GM12891 (cell line): ENCODE measurements around the gene SSTR5.

Source experiments
- DNase-seq: peaks from one replicate; pipeline ENCODE4 v3.0.0; 2011; ENCODE audit warnings: low spot score; ENCODE audit not compliant: insufficient read length
- FAIRE-seq: peaks from 2 replicates; lab custom pipeline; 2011; peaks lifted over from hg19 to GRCh38; lab: Jason Lieb, UNC
- PAX5 ChIP-seq: IDR thresholded peaks from 2 replicates; pipeline ENCODE4 v1.6.1; 2011; ENCODE audit warnings: low read length, moderate library complexity, mild to moderate bottlenecking; ENCODE audit not compliant: insufficient read depth, severe bottlenecking
- POLR2A ChIP-seq: IDR thresholded peaks from 2 replicates; pipeline ENCODE4 v1.6.1; 2011; ENCODE audit warnings: low read depth, low read length, control low read depth
- POLR2AphosphoS5 ChIP-seq: IDR thresholded peaks from 2 replicates; pipeline ENCODE4 v1.6.1; 2011; ENCODE audit warnings: low read depth, low read length, control low read depth
- POU2F2 ChIP-seq: IDR thresholded peaks from 2 replicates; pipeline ENCODE4 v1.6.1; 2011; ENCODE audit warnings: low read depth, mild to moderate bottlenecking, control low read depth, low read length, moderate library complexity
- SPI1 ChIP-seq: IDR thresholded peaks from 2 replicates; pipeline ENCODE4 v1.6.1; 2011; ENCODE audit warnings: low read depth, low read length, control low read depth
- TAF1 ChIP-seq: IDR thresholded peaks from 2 replicates; pipeline ENCODE4 v1.6.1; 2011; ENCODE audit warnings: low read depth, low read length, control low read depth

Gene SSTR5

GRCh38 chr16:1094601-1095449 lies 22.3 kb downstream of the SSTR5 start:
- TF ChIP-seq PAX5 (no peak), POLR2AphosphoS5 (no peak), SPI1 (no peak), POU2F2 (no peak), POLR2A (no peak), TAF1 (no peak)
- no peak for FAIRE-seq

DNA sequence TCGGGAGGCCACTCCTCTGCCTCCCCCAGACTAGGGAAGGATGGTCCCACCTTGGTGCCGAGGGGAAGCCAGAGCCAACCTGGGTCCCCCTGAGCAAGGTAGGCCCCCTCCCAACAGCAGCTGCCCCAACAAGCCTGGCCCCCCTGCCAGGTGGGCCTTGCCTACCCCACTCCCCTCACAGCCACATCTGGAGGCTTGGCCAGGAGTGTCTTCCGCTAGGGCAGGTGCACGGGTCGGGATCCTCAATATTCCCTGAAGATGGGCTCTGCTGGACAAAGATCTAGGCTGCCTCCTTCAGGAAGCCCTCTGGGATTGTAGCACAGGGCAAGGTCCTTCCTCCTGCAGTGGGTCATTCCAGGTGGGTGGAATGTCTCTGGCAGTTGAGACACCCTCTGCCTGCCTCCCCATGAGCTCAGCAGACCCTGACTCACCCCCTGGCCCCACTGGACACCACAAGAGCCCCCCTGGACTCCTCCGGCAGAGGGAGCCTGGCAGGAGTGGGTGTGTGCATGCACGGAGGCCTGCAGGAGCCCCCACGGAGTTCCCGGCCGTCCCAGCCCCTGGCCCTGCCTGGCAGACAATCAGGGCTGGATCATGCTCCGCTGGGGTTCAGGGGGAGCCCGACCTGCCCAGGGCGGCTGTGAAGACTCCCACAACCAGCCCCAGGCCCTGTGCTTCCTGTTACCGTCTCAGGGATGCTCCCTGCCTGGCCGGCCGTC lies 23.1 kb downstream of the SSTR5 start:
- TF ChIP-seq TAF1 (no peak), POLR2AphosphoS5 (no peak), POU2F2 (no peak), SPI1 (no peak), POLR2A (no peak), PAX5 (no peak)
- DNase-seq: no peak

More at GRCh38 chr16:1094601-1095449, 22.3 kb downstream of the SSTR5 start:
- DNase-seq: no peak

GRCh38 chr16:1096169-1097082 lies 23.9 kb downstream of the SSTR5 start, which contains the start of gene C1QTNF8:
Gene C1QTNF8, minus strand, starts transcription at chr16:1096244. Its CDS starts 1,322 bp downstream, at chr16:1094922.
- FAIRE-seq (no peak), DNase-seq (no peak)
- TF ChIP-seq PAX5: no peak
- no peak for TF ChIP-seq SPI1
- no peak for TF ChIP-seq TAF1
- TF ChIP-seq POLR2A: no peak
- no peak for TF ChIP-seq POU2F2

More for the DNA sequence above, 23.1 kb downstream of the SSTR5 start:
- FAIRE-seq: no peak

- TF ChIP-seq PAX5: no peak
- TF ChIP-seq POU2F2: no peak
- TF ChIP-seq POLR2A: no peak
- TF ChIP-seq POLR2AphosphoS5: no peak
- TF ChIP-seq TAF1: no peak
- no peak for TF ChIP-seq SPI1
- no peak for FAIRE-seq
- no peak for DNase-seq
Measured at GRCh38 chr16:1097156-1097555, 24.6 kb downstream of the SSTR5 start.

DNA sequence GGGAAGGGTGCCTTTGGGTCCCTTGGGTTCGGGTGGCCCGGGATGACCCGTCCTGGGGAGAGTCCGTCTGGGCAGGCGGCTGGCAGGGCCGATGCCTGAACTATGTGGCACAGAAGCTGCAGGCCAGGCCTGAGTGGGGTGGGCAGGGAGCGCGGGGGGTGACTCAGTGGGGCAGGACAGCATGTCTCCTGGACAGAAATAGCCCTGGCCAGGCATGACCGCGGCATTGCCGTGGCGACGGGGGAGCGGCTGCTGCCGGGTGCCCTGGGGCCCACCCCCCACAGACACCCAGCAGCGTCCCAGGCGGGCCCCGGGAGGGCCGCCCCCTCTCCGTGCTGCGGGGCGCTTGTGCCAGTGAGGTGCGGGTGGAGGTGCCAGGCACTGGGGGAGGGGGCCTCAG lies 25.3 kb downstream of the SSTR5 start:
- TF ChIP-seq POLR2A (no peak), SPI1 (no peak), POLR2AphosphoS5 (no peak), TAF1 (no peak)
- FAIRE-seq (no peak), DNase-seq (no peak)

DNA sequence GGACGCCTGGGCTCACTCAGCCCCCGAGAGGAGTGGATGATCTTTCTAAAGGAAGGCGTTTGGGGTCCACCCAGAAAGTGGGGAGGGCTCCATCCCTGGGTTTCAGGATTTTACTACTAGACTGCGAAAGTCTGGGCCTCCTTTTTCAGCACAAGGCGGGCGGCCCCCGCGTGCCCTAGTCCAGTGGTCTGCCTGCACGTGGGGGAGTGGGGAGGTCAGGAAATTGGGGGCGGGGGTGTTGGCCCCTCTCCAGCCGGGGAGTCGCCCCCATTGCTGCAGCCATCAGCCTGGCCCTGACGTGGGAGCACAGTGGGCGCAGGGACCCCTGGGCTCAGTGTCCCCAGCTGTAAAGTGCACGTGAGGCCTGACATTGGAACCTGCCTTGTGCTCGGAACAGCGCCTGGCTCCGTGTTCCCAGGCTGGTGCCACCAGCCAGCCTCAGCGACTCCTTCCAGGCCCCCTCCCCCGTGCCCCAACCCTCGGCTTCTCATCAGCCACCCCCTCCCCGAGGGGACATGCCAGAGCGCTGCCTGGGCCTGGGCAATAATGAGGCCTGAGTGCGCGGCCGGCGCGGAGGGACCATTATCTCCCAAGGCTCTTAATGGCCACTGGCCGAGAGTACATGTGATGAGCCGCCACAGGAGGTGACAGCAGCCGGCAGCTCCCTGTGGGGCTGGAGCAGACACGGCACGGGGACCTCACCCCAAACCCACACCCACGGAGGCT lies 25.9 kb downstream of the SSTR5 start:
- no peak for DNase-seq
- no peak for FAIRE-seq
- TF ChIP-seq POU2F2 (no peak), SPI1 (no peak), TAF1 (no peak), PAX5 (no peak), POLR2A (no peak), POLR2AphosphoS5 (no peak)

DNA sequence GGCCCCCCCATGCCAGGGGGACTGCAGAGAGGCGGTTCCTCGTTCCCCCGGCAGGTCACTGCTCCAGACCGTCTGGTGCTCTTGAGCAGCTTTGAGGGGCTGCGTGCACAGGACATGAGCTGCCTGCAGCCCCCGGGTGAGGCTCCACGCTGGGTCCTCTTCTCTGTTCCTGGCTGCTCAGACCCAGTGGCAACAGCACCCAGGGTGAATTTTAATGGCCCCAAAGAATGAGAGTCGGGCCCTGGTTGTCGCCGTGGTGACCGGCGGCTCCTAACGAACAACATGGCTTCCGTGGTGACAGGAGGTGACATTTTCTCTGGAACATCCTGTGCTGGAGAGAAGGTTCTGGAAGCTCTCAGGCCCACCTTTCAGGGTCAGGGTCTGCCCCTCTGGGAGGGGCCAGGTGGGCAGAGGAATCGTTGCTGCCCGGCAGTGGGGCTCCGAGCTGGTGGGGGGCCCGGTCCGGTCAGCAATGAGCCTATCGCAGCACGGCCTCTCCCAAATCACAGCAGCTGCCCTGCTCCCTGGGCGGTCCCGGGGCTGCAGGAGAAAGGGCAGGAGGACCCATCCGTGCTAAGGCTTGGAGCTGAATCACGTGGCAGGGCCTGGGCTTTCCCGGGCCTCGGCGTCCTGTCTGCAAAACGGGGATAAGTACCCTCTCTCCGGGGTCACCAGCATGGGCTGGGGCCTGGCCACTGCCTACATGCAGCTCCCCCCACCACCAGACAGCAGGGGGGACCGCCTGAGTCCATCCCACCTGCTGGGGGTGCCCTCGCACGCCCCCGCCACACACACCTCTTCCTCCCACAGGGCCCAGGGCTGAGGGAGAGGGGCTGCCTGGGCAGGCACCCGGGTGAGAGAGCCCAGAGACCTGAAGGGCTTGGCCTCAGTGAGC lies 26.9 kb downstream of the SSTR5 start:
- no peak for FAIRE-seq
- TF ChIP-seq TAF1 (no peak), SPI1 (no peak), POLR2AphosphoS5 (no peak)
- no peak for DNase-seq
